K562 (cell line): ENCODE data around the gene LRRC61. TPM values are rescaled to one million over a fixed set of nuclear protein-coding genes. Genes with fewer than 3 reads are reported as not detected.
A peak's percentile ranks its signal among the peaks of the same experiment; 100 is the strongest.

Experiments used
- CUX1 ChIP-seq: fragments of 200-800 bp; sonication (Bioruptor generic); IDR thresholded peaks from 2 replicates; pipeline ENCODE4 v1.6.1; 2016; ENCODE audit warnings: missing genetic modification characterization, missing compliant biosample characterization
- CXXC5 ChIP-seq: fragments of 250-450 bp; sonication (Bioruptor Pico); IDR thresholded peaks from 2 replicates; pipeline ENCODE4 v1.8.0; 2022; ENCODE audit warnings: inconsistent platforms, mild to moderate bottlenecking, moderate library complexity
- DPF2 ChIP-seq: fragments of 450-650 bp; IDR thresholded peaks from 2 replicates; pipeline ENCODE4 v1.6.1; 2016
- NONO ChIP-seq, 2 experiments: fragments of 200-400 bp in 1 of 2; fragments of 450-650 bp in 1 of 2; formaldehyde crosslinking in 1 of 2; IDR thresholded peaks; 2 replicates each; pipeline ENCODE4 v1.6.1; 2017; ENCODE audit warnings: low read depth in 2 of 2, mild to moderate bottlenecking in 2 of 2, moderate library complexity in 2 of 2, low read length in 1 of 2
- ZBTB1 ChIP-seq: sonication (generic); formaldehyde crosslinking; IDR thresholded peaks from 2 replicates; pipeline ENCODE4 v1.8.1; 2023; ENCODE audit warnings: missing genetic modification reagents, low read depth, mild to moderate bottlenecking, borderline replicate concordance
- ZBTB40 ChIP-seq, 2 experiments: fragments of 450-650 bp in 1 of 2; sonication (generic) in 1 of 2; formaldehyde crosslinking in 1 of 2; IDR thresholded peaks; 2 replicates each; pipeline versions ENCODE4 v1.7.1 to v1.9.0; 2016 to 2022; ENCODE audit warnings: inconsistent platforms in 1 of 2, mild to moderate bottlenecking in 1 of 2, missing genetic modification reagents in 1 of 2
- ZNF707 ChIP-seq: fragments of 250-450 bp; sonication (Bioruptor Pico); conservative IDR thresholded peaks from 2 replicates; pipeline ENCODE4 v1.8.0; 2022; ENCODE audit warnings: inconsistent platforms, mild to moderate bottlenecking, moderate library complexity
- polyA plus RNA-seq, 8 experiments: library from polyadenylated mRNA; depleted of rRNA in 4 of 8; stranded (reverse) in 5 of 8; unstranded in 3 of 8; fragments of >200 nt; fragmentation: Nextera tagmentation in 2 of 8; fragmentation: Illumina TruSeq in 1 of 8; extraction: Ambion mirVana in 2 of 8; extraction: Trizol in 1 of 8; gene quantifications; 2 replicates each; pipeline versions ENCODE4 v1.2.1 to v1.2.3, GENCODE V29; 2011 to 2014; ENCODE audit warnings: inconsistent platforms in 1 of 8, missing spikeins in 1 of 8
- total RNA-seq, 7 experiments: library from RNA; depleted of rRNA in 6 of 7; stranded (reverse); fragments of >200 nt in 6 of 7; fragmentation: Illumina TruSeq in 2 of 7; extraction: Trizol in 2 of 7; gene quantifications; 2 replicates each; pipeline versions ENCODE4 v1.2.1 to v1.2.3, GENCODE V29; 2011 to 2021; ENCODE audit warnings: low replicate concordance in 1 of 7

LRRC61 gene
- total and polyA plus RNA-seq, 9 of the 15 experiments (the other 6 are each of a cell fraction or from before 2014, with no cell fraction given) = 1.3 to 55.2 (median 35.2) TPM

GRCh38 chr7:150368096-150368883 is 45.1 kb downstream of the LRRC61 start, which contains the start of gene REPIN1 (continued):
- TF ChIP-seq ZBTB40 (IDR thresholded peaks at IDR 0.05) (no peak), ZBTB40 (CRISPR knock-in tag; IDR thresholded peaks at IDR 0.05) (no peak; the same call in 1 of the 2 replicates), CUX1 (peak; percentile 97), CXXC5 (CRISPR knock-in tag) (peak; percentile 81), NONO (IDR thresholded peaks at IDR 0.05; ENCODE audit: low read depth in 2 of 2, low read length in 1 of 2) (peak; percentile 5 to 69; a peak in 1 of 4 replicates), ZNF707 (CRISPR knock-in tag) (0 out of 2 replicates have a peak, but pooled peaks have one; percentile 35), ZBTB1 (CRISPR knock-in tag) (peak; percentile 91), DPF2 (peak; percentile 54; the same call in 1 of the 2 replicates)
